H1 (cell line): Measurements from ENCODE around the gene NFATC1. TPM values are rescaled to one million over a fixed set of nuclear protein-coding genes. Genes with fewer than 3 reads are reported as not detected.

Source experiments
- CTCF ChIA-PET: fragments of 300-600 bp; sonication (Branson Sonifier 250); formaldehyde crosslinking; loops from one replicate; lab custom pipeline; 2021; ENCODE audit not compliant: partially characterized antibody; lab: Charles Lee
- POLR2A ChIA-PET: fragments of 300-600 bp; sonication (Branson Sonifier 250); formaldehyde crosslinking; loops from one replicate; lab custom pipeline; 2021; ENCODE audit warnings: inconsistent platforms; ENCODE audit not compliant: partially characterized antibody; lab: Charles Lee
- DNase-seq, 2 experiments: peaks; one replicate each; pipeline versions ENCODE4 v3.0.0 to v3.0.0-alpha.2; 2010 to 2022; ENCODE audit warnings: low spot score in 2 of 2, low read depth in 1 of 2, mixed read lengths in 1 of 2
- FAIRE-seq: peaks from 2 replicates; lab custom pipeline; 2011; peaks lifted over from hg19 to GRCh38; lab: Jason Lieb, UNC
- H2AFZ ChIP-seq: 2 replicates; pipeline ENCODE4 v1.8.1; 2012; ENCODE audit warnings: low read length, inconsistent platforms
- H2AK5ac ChIP-seq: 2 replicates; pipeline ENCODE4 v1.6.1; 2013; ENCODE audit warnings: low read depth, low read length
- H2BK120ac ChIP-seq: replicated peaks from 2 replicates; pipeline ENCODE3; 2013; ENCODE audit warnings: low read depth, low read length, inconsistent platforms
- H2BK12ac ChIP-seq: 2 replicates; pipeline ENCODE4 v1.6.1; 2013; ENCODE audit warnings: low read depth, low read length
- H2BK15ac ChIP-seq: 2 replicates; pipeline ENCODE4 v1.6.1; 2013; ENCODE audit warnings: low read length
- H2BK20ac ChIP-seq: 2 replicates; pipeline ENCODE4 v1.6.1; 2013; ENCODE audit warnings: low read length
- H2BK5ac ChIP-seq: 2 replicates; pipeline ENCODE4 v1.6.1; 2013; ENCODE audit warnings: low read depth, low read length
- H3K14ac ChIP-seq: 2 replicates; pipeline ENCODE4 v1.6.1; 2013; ENCODE audit warnings: inconsistent platforms; ENCODE audit not compliant: insufficient read length
- H3K18ac ChIP-seq: 2 replicates; pipeline ENCODE4 v1.6.1; 2013; ENCODE audit warnings: low read length; ENCODE audit errors: extremely low read depth
- H3K23ac ChIP-seq: 2 replicates; pipeline ENCODE4 v1.6.1; 2013; ENCODE audit warnings: inconsistent platforms; ENCODE audit not compliant: insufficient read length
- H3K23me2 ChIP-seq: 2 replicates; pipeline ENCODE4 v1.6.1; 2013; ENCODE audit warnings: low read depth, low read length
- H3K27ac ChIP-seq: 2 replicates; pipeline ENCODE4 v1.6.1; 2011; ENCODE audit warnings: low read depth, low read length, inconsistent platforms
- H3K27me3 ChIP-seq, 4 experiments: replicated peaks in 1 of 4; 1 replicate in 1 of 4; 2 replicates in 3 of 4; pipeline versions ENCODE4 v1.6.1 to v1.8.1; 2011 to 2013; ENCODE audit warnings: low read length in 3 of 4, mild to moderate bottlenecking in 3 of 4, inconsistent platforms in 2 of 4, mixed read lengths in 2 of 4, moderate library complexity in 1 of 4; ENCODE audit not compliant: control insufficient read depth in 3 of 4, insufficient read depth in 3 of 4; ENCODE audit errors: extremely low read depth in 1 of 4
- H3K36me3 ChIP-seq, 4 experiments: 2 replicates each; pipeline versions ENCODE4 v1.6.1 to v1.8.1; 2011 to 2013; ENCODE audit warnings: mild to moderate bottlenecking in 4 of 4, low read length in 3 of 4, moderate library complexity in 2 of 4, control low read depth in 1 of 4, inconsistent platforms in 1 of 4; ENCODE audit not compliant: insufficient read depth in 4 of 4, control insufficient read depth in 2 of 4
- H3K4ac ChIP-seq: replicated peaks from 2 replicates; pipeline ENCODE3; 2013; ENCODE audit warnings: low read length, low read depth, mixed read lengths, inconsistent platforms; ENCODE audit not compliant: insufficient read length
- H3K4me1 ChIP-seq, 4 experiments: replicated peaks in 1 of 4; 1 replicate in 1 of 4; 2 replicates in 3 of 4; pipeline versions ENCODE4 v1.6.1 to v1.8.1; 2011 to 2013; ENCODE audit warnings: low read length in 3 of 4, inconsistent platforms in 2 of 4, mixed read lengths in 1 of 4; ENCODE audit not compliant: insufficient read depth in 4 of 4, control insufficient read depth in 3 of 4
- H3K4me2 ChIP-seq, 2 experiments: 2 replicates each; pipeline versions ENCODE4 v1.6.1 to v1.8.1; 2011 to 2013; ENCODE audit warnings: low read depth in 2 of 2, low read length in 2 of 2, control low read depth in 1 of 2, inconsistent platforms in 1 of 2, mild to moderate bottlenecking in 1 of 2; ENCODE audit not compliant: insufficient read depth in 1 of 2
- H3K4me3 ChIP-seq, 4 experiments: fragments of 200-600, 300-600 bp in 1 of 4; sonication (generic), shearing (Covaris generic), sonication (Bioruptor Twin) in 1 of 4; 2 replicates each; pipeline versions ENCODE4 v1.5.1 to v1.8.1; 2011 to 2016; ENCODE audit warnings: low read length in 4 of 4, low read depth in 3 of 4, control low read depth in 2 of 4, inconsistent platforms in 2 of 4, mild to moderate bottlenecking in 2 of 4, mixed read lengths in 1 of 4, moderate library complexity in 1 of 4; ENCODE audit not compliant: insufficient read depth in 2 of 4; ENCODE audit errors: extremely low read depth in 1 of 4
- H3K56ac ChIP-seq: replicated peaks from 2 replicates; pipeline ENCODE3; 2013; ENCODE audit warnings: low read depth, mild to moderate bottlenecking, mixed read lengths, low read length, inconsistent platforms; ENCODE audit not compliant: insufficient read length
- H3K79me1 ChIP-seq: 2 replicates; pipeline ENCODE4 v1.6.1; 2013; ENCODE audit warnings: low read depth, low read length, control low read depth
- H3K79me2 ChIP-seq, 2 experiments: 2 replicates each; pipeline versions ENCODE4 v1.6.1 to v1.8.1; 2012 to 2013; ENCODE audit warnings: low read length in 2 of 2, mild to moderate bottlenecking in 2 of 2, inconsistent platforms in 1 of 2; ENCODE audit not compliant: insufficient read depth in 2 of 2, control insufficient read depth in 1 of 2
- H3K9ac ChIP-seq, 4 experiments: replicated peaks in 1 of 4; 1 replicate in 1 of 4; 2 replicates in 3 of 4; pipeline versions ENCODE4 v1.6.1 to v1.8.1; 2011 to 2013; ENCODE audit warnings: low read depth in 3 of 4, low read length in 3 of 4, control low read depth in 2 of 4, mild to moderate bottlenecking in 2 of 4, moderate library complexity in 2 of 4, inconsistent platforms in 1 of 4; ENCODE audit errors: extremely low read depth in 1 of 4
- H3K9me3 ChIP-seq, 2 experiments: 2 replicates each; pipeline versions ENCODE4 v1.6.1 to v1.8.1; 2012 to 2013; ENCODE audit warnings: mild to moderate bottlenecking in 2 of 2, moderate library complexity in 2 of 2, control low read depth in 1 of 2, inconsistent platforms in 1 of 2, low read depth in 1 of 2, low read length in 1 of 2, mixed read lengths in 1 of 2; ENCODE audit not compliant: insufficient read depth in 2 of 2
- H4K20me1 ChIP-seq, 2 experiments: replicated peaks in 1 of 2; 2 replicates each; pipeline versions ENCODE3 to v1.8.1; 2011 to 2013; ENCODE audit warnings: inconsistent platforms in 2 of 2, low read length in 2 of 2, mild to moderate bottlenecking in 1 of 2; ENCODE audit not compliant: insufficient read depth in 2 of 2, control insufficient read depth in 1 of 2
- H4K5ac ChIP-seq: 2 replicates; pipeline ENCODE4 v1.6.1; 2013; ENCODE audit warnings: low read length, low read depth, mixed read lengths, inconsistent platforms; ENCODE audit not compliant: insufficient read length
- H4K8ac ChIP-seq: 2 replicates; pipeline ENCODE4 v1.8.0; 2013; ENCODE audit warnings: mild to moderate bottlenecking, moderate library complexity, low read length, inconsistent platforms; ENCODE audit not compliant: insufficient read depth; ENCODE audit errors: extremely low read depth
- H4K91ac ChIP-seq: replicated peaks from 2 replicates; pipeline ENCODE3; 2013; ENCODE audit warnings: low read length, mixed read lengths, inconsistent platforms; ENCODE audit not compliant: insufficient read length
- BACH1 ChIP-seq: IDR thresholded peaks from 2 replicates; pipeline ENCODE4 v1.6.1; 2012; ENCODE audit warnings: low read length, improper control_type of control experiment
- CEBPB ChIP-seq: IDR thresholded peaks from 2 replicates; pipeline ENCODE4 v1.6.1; 2012; ENCODE audit warnings: low read depth, low read length
- EGR1 ChIP-seq: IDR thresholded peaks from 2 replicates; pipeline ENCODE4 v1.6.1; 2011; ENCODE audit warnings: low read depth, low read length, borderline replicate concordance
- MAFK ChIP-seq: IDR thresholded peaks from 2 replicates; pipeline ENCODE4 v1.6.1; 2012; ENCODE audit warnings: low read depth, mild to moderate bottlenecking, improper control_type of control experiment, low read length
- RFX5 ChIP-seq: IDR thresholded peaks from 2 replicates; pipeline ENCODE4 v1.6.1; 2011; ENCODE audit warnings: low read depth, low read length, improper control_type of control experiment, borderline replicate concordance
- SIRT6 ChIP-seq: IDR thresholded peaks from one replicate; pipeline ENCODE4 v1.7.1; 2012; ENCODE audit warnings: low read length, inconsistent platforms
- TAF7 ChIP-seq: optimal IDR thresholded peaks from 2 replicates; pipeline ENCODE3; 2011; ENCODE audit warnings: low read depth, mild to moderate bottlenecking, inconsistent platforms, low read length, moderate library complexity, borderline replicate concordance
- TEAD4 ChIP-seq: IDR thresholded peaks from 2 replicates; pipeline ENCODE4 v1.6.1; 2012; ENCODE audit warnings: low read depth, low read length, inconsistent platforms, mixed read lengths
- ZNF274 ChIP-seq: IDR thresholded peaks from 2 replicates; pipeline ENCODE4 v1.7.0; 2012; ENCODE audit warnings: low read length, borderline replicate concordance; ENCODE audit errors: extremely low read depth
- WGBS, 2 experiments: shearing (Covaris generic) in 1 of 2; methylation state at CpG; one replicate each; pipeline versions ENCODE4 v1.1.6 to v1.1.7; 2013 to 2015; ENCODE audit warnings: low lambda C conversion rate in 2 of 2, mixed read lengths in 2 of 2, inconsistent platforms in 1 of 2, low coverage in 1 of 2, missing lambda C conversion rate in 1 of 2; ENCODE audit not compliant: insufficient replicate concordance in 2 of 2, insufficient coverage in 1 of 2, insufficient read length in 1 of 2; ENCODE audit errors: extremely low coverage in 1 of 2, missing lambda C conversion rate in 1 of 2; 5-methylcytosine and 5-hydroxymethylcytosine counted together
- polyA plus RNA-seq, 7 experiments: library from polyadenylated mRNA; depleted of rRNA in 3 of 7; stranded (reverse) in 5 of 7; unstranded in 2 of 7; fragments of >200 nt in 5 of 7; fragments of 200-250 nt in 2 of 7; gene quantifications; 1 replicate in 5 of 7; 2 replicates in 1 of 7; 4 replicates in 1 of 7; pipeline versions ENCODE4 v1.2.1 to v1.2.3, GENCODE V29; 2011 to 2013; ENCODE audit warnings: missing spikeins in 2 of 7, mixed read lengths in 2 of 7
- total RNA-seq: library from RNA; stranded (reverse); fragmentation: NEBNext Ultra II Directional; extraction: Animal tissue kit (Norgen Biotek cat#: 25700); gene quantifications from 2 replicates; pipeline ENCODE4 v1.2.1, GENCODE V29; 2021

Gene NFATC1
- total and polyA plus RNA-seq, 2 of the 8 experiments (the other 6 are each of a cell fraction or from before 2014, with no cell fraction given) = 2.0 to 6.6 TPM

- CTCF ChIA-PET = no interaction called here
- Histone ChIP-seq H2BK20ac (no peak overlapping the region), H3K4me2 (no peak overlapping the region), H3K27me3 (no peaks in the 10 kb centered on the region), H3K4ac (no peak overlapping the region), H3K79me1 (no peaks in the 10 kb centered on the region; the same call in 1 of the 2 replicates), H3K79me2 (no peaks in the 10 kb centered on the region), H4K8ac (peak overlapping the region; percentile 59; the same call in 1 of the 2 replicates), H3K27ac (no peak overlapping the region), H3K14ac (no peak overlapping the region), H2AK5ac (no peak overlapping the region), H3K4me3 (no peak overlapping the region), H3K4me1 (peaks cover 0 to 10% (median 7%) of the 10 kb centered on the region in 4 experiments; a peak in 6 of 7 replicates), H4K91ac (peak overlapping the region; percentile 17), H2BK12ac (no peak overlapping the region), H2BK120ac (no peak overlapping the region), H3K23ac (no peak overlapping the region), H2BK15ac (no peak overlapping the region), H3K9ac (no peak overlapping the region), H3K36me3 (no peaks in the 10 kb centered on the region; a peak in 1 of 8 replicates), H4K5ac (no peak overlapping the region), H3K23me2 (no peaks in the 10 kb centered on the region), H3K56ac (no peak overlapping the region), H2AFZ (no peak overlapping the region), H4K20me1 (no peaks in the 10 kb centered on the region), H3K18ac (no peak overlapping the region), H3K9me3 (no peaks in the 10 kb centered on the region), H2BK5ac (no peak overlapping the region)
- DNase-seq = no peak
- TF ChIP-seq SIRT6 = no peak
- TF ChIP-seq TAF7 = no peak
- no peak for TF ChIP-seq RFX5
- no peak for TF ChIP-seq ZNF274
- no peak for TF ChIP-seq BACH1
- no peak for TF ChIP-seq TEAD4
- no peak for TF ChIP-seq MAFK
- TF ChIP-seq CEBPB = no peak
- no peak for TF ChIP-seq EGR1
- FAIRE-seq = no peak
- WGBS, 2 experiments = 88% methylated on average over 16 of the region's 16 CpGs; no CpG with 5 or more reads in 1 of the 2 experiments
- POLR2A ChIA-PET = no interaction called here
Measured at GRCh38 chr18:79466591-79466990, 70.9 kb downstream of the NFATC1 start.
